Vagina (tissue), 2 donors: ENCODE data around the gene ARID5B.

Experiments used
- POLR2A ChIP-seq, 2 donors: fragments of 450-650 bp; IDR thresholded peaks; one replicate each; pipeline ENCODE4 v1.6.1; 2017; ENCODE audit warnings: antibody characterized with exemption in 2 of 2, mild to moderate bottlenecking in 2 of 2, moderate library complexity in 2 of 2
- TF ChIP-seq, protein P1 (sequence below), 3 experiments: fragments of 450-650 bp in 2 of 3; fragments of 200-600 bp in 1 of 3; sonication (generic) in 1 of 3; IDR thresholded peaks; one replicate each; pipeline ENCODE4 v1.5.1; 2017 to 2019; ENCODE audit warnings: antibody characterized with exemption in 3 of 3, mild to moderate bottlenecking in 2 of 3, moderate library complexity in 2 of 3

DNA sequence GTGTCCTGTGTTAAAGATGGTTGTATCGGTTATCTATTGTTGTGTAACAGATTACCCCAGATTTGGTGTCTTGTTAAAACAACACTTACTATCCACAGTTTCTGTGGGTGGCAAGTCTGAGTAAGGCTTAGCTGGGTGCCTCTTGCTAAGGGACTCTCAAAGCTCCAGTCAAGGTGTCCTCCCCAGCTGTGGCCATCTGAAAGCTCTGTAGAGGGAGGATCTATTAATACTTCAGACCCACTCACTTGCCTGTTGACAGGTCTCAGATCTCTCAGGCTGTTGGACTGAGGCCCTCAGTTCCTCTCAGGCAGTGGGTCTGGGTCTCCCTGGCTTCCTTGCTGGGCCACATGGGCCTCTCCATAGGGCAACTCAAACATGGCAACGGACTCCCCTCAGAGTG lies 19.6 kb downstream of the ARID5B start:
- TF ChIP-seq POLR2A (IDR thresholded peaks at IDR 0.05): no peak
- TF ChIP-seq, protein P1, sequence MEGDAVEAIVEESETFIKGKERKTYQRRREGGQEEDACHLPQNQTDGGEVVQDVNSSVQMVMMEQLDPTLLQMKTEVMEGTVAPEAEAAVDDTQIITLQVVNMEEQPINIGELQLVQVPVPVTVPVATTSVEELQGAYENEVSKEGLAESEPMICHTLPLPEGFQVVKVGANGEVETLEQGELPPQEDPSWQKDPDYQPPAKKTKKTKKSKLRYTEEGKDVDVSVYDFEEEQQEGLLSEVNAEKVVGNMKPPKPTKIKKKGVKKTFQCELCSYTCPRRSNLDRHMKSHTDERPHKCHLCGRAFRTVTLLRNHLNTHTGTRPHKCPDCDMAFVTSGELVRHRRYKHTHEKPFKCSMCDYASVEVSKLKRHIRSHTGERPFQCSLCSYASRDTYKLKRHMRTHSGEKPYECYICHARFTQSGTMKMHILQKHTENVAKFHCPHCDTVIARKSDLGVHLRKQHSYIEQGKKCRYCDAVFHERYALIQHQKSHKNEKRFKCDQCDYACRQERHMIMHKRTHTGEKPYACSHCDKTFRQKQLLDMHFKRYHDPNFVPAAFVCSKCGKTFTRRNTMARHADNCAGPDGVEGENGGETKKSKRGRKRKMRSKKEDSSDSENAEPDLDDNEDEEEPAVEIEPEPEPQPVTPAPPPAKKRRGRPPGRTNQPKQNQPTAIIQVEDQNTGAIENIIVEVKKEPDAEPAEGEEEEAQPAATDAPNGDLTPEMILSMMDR (IDR thresholded peaks at IDR 0.05): no peak
